Hepatocyte (in vitro differentiated cells): Measurements from ENCODE around the gene AGBL5. TPM values are rescaled to one million over a fixed set of nuclear protein-coding genes. Genes with fewer than 3 reads are reported as not detected.

Experiments
- DNase-seq: peaks from one replicate; pipeline ENCODE4 v3.0.0-alpha.2; 2016; ENCODE audit warnings: low spot score
- H2AFZ ChIP-seq: fragments of 200-600 bp; sonication (generic); 2 replicates; pipeline ENCODE4 v1.6.0; 2016; ENCODE audit warnings: antibody characterized with exemption, mild to moderate bottlenecking
- H3K27ac ChIP-seq: fragments of 200-600 bp; sonication (generic); 2 replicates; pipeline ENCODE4 v1.5.1; 2016; ENCODE audit warnings: mild to moderate bottlenecking
- H3K27me3 ChIP-seq: fragments of 200-600 bp; sonication (generic); 2 replicates; pipeline ENCODE4 v1.6.1; 2016
- H3K36me3 ChIP-seq: fragments of 200-600 bp; sonication (generic); replicated peaks from 2 replicates; pipeline ENCODE4 v1.5.1; 2016; ENCODE audit warnings: low read depth; ENCODE audit not compliant: insufficient read depth
- H3K4me1 ChIP-seq: fragments of 200-600 bp; sonication (generic); 2 replicates; pipeline ENCODE4 v1.5.1; 2016; ENCODE audit warnings: mild to moderate bottlenecking, moderate library complexity; ENCODE audit not compliant: insufficient read depth
- H3K4me2 ChIP-seq: fragments of 200-600 bp; sonication (generic); 2 replicates; pipeline ENCODE4 v1.6.0; 2016
- H3K4me3 ChIP-seq: fragments of 200-600 bp; sonication (generic); 2 replicates; pipeline ENCODE4 v1.5.1; 2016; ENCODE audit warnings: mild to moderate bottlenecking
- H3K79me2 ChIP-seq: fragments of 200-600 bp; sonication (generic); 2 replicates; pipeline ENCODE4 v1.6.0; 2017; ENCODE audit warnings: mild to moderate bottlenecking
- H3K9me2 ChIP-seq: fragments of 200-600 bp; sonication (generic); replicated peaks from 2 replicates; pipeline ENCODE4 v1.6.0; 2017; ENCODE audit warnings: mild to moderate bottlenecking; ENCODE audit not compliant: insufficient read depth
- H3K9me3 ChIP-seq: fragments of 200-600 bp; sonication (generic); 2 replicates; pipeline ENCODE4 v1.5.1; 2016; ENCODE audit warnings: low read depth, mild to moderate bottlenecking
- H4K20me1 ChIP-seq: fragments of 200-600 bp; sonication (generic); 2 replicates; pipeline ENCODE4 v1.6.0; 2016; ENCODE audit warnings: mild to moderate bottlenecking; ENCODE audit not compliant: insufficient read depth, poor library complexity, severe bottlenecking
- EZH2 ChIP-seq: fragments of 200-600 bp; sonication (generic); IDR thresholded peaks from 2 replicates; pipeline ENCODE4 v1.6.1; 2016; ENCODE audit warnings: antibody characterized with exemption, mild to moderate bottlenecking, borderline replicate concordance
- EZH2phosphoT487 ChIP-seq: fragments of 200-600 bp; sonication (generic); IDR thresholded peaks from one replicate; pipeline ENCODE4 v1.6.1; 2018; ENCODE audit warnings: antibody characterized with exemption, mild to moderate bottlenecking, low read depth, moderate library complexity; ENCODE audit not compliant: unreplicated experiment, severe bottlenecking
- WGBS: methylation state at CpG from one replicate; pipeline ENCODE4 v1.1.6; 2016; ENCODE audit warnings: low lambda C conversion rate; ENCODE audit errors: missing lambda C conversion rate; 5-methylcytosine and 5-hydroxymethylcytosine counted together
- polyA plus RNA-seq: library from polyadenylated mRNA; unstranded; fragments of >200 nt; fragmentation: Nextera tagmentation; extraction: Ambion mirVana; gene quantifications from 2 replicates; pipeline ENCODE4 v1.2.1, GENCODE V29; 2016
- total RNA-seq: library from RNA; depleted of rRNA; stranded (reverse); fragments of >200 nt; gene quantifications from 2 replicates; pipeline ENCODE4 v1.2.3, GENCODE V29; 2014
- TF ChIP-seq, protein P1 (sequence below): fragments of 200-600 bp; sonication (generic); IDR thresholded peaks from 2 replicates; pipeline ENCODE4 v1.5.1; 2016; ENCODE audit warnings: antibody characterized with exemption, mild to moderate bottlenecking; ENCODE audit not compliant: poor library complexity

The AGBL5 gene
- total and polyA plus RNA-seq, 2 experiments from 2014 or later = 12.9 to 20.2 TPM

DNA sequence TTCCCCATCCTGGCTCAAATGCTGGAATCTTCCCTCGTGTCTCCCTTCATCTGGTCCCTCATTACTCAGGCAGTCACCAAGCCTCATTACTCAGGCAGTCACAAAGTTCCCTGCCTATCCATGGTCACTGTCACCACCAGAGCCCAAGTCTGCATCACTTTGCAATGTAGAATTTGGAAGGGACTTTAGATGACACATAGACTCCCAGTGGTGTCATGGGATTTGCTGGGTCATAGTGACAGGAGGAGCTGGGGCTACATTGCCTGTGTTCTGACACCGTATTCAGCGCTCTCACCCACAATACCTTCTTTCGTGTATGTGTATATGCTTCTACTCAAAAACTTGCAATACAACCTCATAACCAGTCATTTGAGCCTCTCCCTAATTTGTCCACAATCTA is 24.9 kb downstream of the AGBL5 start:
- H3K9me2 ChIP-seq = no peaks in the 10 kb centered on the region
- H3K36me3 ChIP-seq = no peaks in the 10 kb centered on the region
- H3K27me3 ChIP-seq = no peaks in the 10 kb centered on the region
- peak overlapping the region; percentile 98 for H3K27ac ChIP-seq
- no peaks in the 10 kb centered on the region for H3K9me3 ChIP-seq
- no peak for DNase-seq
- H4K20me1 ChIP-seq = no peaks in the 10 kb centered on the region
- H3K4me2 ChIP-seq = no peak overlapping the region
- peaks cover 19% of the 10 kb centered on the region for H3K79me2 ChIP-seq
- H3K4me3 ChIP-seq = no peak overlapping the region
- no peak for TF ChIP-seq EZH2phosphoT487
- no peak overlapping the region for H2AFZ ChIP-seq
- peaks cover 21% of the 10 kb centered on the region for H3K4me1 ChIP-seq
- WGBS = 87% methylated on average over 4 of the region's 4 CpGs

DNA sequence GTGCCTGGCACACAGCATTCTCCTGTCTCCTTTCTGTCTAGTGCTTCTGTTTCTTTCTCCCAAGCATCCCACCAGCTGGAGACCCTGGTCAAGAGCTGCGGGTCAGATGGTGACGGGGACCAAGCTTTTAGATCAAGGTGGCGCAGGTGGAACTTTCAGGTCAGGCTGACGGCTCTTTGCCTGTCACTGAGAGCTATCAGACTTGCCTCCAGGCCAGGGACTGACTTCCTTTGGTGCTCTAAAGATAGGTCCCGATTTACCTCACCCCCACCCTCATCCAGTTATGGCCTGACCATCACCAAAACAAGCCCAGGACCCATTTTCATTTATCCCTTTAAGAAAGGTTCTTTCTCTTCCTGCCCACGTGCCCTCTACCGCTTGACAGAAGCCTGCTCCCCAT is 25.8 kb downstream of the AGBL5 start:
- Histone ChIP-seq H3K27me3 (no peaks in the 10 kb centered on the region), H3K9me2 (no peaks in the 10 kb centered on the region), H3K4me3 (no peak overlapping the region), H3K4me1 (peaks cover 26% of the 10 kb centered on the region), H3K27ac (peak overlapping the region; percentile 98), H4K20me1 (no peaks in the 10 kb centered on the region), H3K4me2 (no peak overlapping the region), H3K79me2 (peaks cover 21% of the 10 kb centered on the region), H3K36me3 (no peaks in the 10 kb centered on the region), H2AFZ (no peak overlapping the region), H3K9me3 (no peaks in the 10 kb centered on the region)
- TF ChIP-seq EZH2phosphoT487 (no peak), EZH2 (no peak)
- TF ChIP-seq, protein P1, sequence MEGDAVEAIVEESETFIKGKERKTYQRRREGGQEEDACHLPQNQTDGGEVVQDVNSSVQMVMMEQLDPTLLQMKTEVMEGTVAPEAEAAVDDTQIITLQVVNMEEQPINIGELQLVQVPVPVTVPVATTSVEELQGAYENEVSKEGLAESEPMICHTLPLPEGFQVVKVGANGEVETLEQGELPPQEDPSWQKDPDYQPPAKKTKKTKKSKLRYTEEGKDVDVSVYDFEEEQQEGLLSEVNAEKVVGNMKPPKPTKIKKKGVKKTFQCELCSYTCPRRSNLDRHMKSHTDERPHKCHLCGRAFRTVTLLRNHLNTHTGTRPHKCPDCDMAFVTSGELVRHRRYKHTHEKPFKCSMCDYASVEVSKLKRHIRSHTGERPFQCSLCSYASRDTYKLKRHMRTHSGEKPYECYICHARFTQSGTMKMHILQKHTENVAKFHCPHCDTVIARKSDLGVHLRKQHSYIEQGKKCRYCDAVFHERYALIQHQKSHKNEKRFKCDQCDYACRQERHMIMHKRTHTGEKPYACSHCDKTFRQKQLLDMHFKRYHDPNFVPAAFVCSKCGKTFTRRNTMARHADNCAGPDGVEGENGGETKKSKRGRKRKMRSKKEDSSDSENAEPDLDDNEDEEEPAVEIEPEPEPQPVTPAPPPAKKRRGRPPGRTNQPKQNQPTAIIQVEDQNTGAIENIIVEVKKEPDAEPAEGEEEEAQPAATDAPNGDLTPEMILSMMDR = no peak
- DNase-seq = no peak
- WGBS = 88% methylated on average over 7 of the region's 7 CpGs

DNA sequence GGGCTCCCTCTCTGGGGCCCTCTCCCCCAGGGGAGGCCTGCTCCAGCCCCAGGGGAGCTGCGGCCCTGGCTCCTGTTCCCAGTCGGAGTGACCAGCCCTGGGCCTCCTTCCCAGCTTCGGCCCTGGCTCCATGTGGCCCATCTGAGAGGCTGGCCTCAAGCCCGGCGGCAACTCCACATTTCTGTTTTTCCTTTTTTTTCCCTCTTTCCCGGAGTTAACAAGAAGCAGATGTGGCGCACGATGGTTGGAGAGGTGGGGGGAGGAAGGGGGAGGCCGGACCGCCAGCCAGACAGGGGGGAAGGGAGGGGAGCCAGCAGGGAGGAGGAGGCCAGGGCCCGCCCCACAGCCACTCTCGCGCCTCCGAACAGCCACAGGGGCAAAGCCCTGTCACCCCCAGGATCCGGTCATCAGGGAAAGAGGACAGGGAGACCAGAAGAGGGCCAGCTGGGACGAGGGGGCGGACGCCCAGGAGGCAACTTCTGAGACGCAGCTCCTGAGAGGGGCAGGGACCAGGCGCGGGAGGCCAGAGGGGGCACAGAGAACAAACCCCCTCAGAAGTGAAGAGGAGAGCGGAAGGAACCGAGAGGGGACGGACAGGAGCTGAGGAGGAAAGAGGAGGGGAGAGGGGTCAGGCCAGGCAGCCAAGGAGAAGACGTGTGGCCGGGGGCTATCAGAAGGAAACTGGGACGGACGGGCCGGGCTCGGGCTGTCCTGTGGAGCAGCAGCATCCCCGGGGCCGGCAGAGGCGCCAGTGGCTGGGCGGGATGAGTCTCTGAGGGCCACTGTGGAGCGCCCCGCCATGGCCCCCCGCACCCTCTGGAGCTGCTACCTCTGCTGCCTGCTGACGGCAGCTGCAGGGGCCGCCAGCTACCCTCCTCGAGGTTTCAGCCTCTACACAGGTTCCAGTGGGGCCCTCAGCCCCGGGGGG is 27.1 kb downstream of the AGBL5 start, which contains the start of gene EMILIN1:
TSS of gene EMILIN1 (plus strand) at position 349 of the 928 bp plus-strand sequence. CDS start at position 800, 451 bp downstream.
- Histone ChIP-seq H4K20me1 (peaks cover 3% of the 10 kb centered on the region), H3K4me3 (peak within 1 kb of the TSS; percentile 61), H3K9me2 (no peaks in the 10 kb centered on the region), H3K79me2 (peaks cover 21% of the 10 kb centered on the region), H3K4me2 (peak within 1 kb of the TSS; percentile 80), H2AFZ (no peak within 1 kb of the TSS), H3K9me3 (no peaks in the 10 kb centered on the region), H3K27me3 (no peaks in the 10 kb centered on the region), H3K27ac (peak within 1 kb of the TSS; percentile 98), H3K4me1 (peaks cover 16% of the 10 kb centered on the region), H3K36me3 (no peaks in the 10 kb centered on the region)
- 47% methylated on average over 28 of the region's 41 CpGs for WGBS
- DNase-seq = peak; percentile 84
- TF ChIP-seq, protein P1 = no peak
- TF ChIP-seq EZH2phosphoT487 (no peak), EZH2 (no peak)
